GM12878 (cell line): ENCODE measurements around the gene FAM200B.

ENCODE experiments used
- NFYA ChIP-seq: IDR thresholded peaks from 2 replicates; pipeline ENCODE4 v1.6.1; 2011; ENCODE audit warnings: low read depth, mild to moderate bottlenecking, low read length, improper control_type of control experiment, borderline replicate concordance
- PML ChIP-seq: IDR thresholded peaks from 2 replicates; pipeline ENCODE4 v1.6.1; 2012; ENCODE audit warnings: low read length, inconsistent platforms
- TF ChIP-seq, protein P1 (sequence below), 3 experiments: IDR thresholded peaks in 2 of 3; conservative IDR thresholded peaks in 1 of 3; 2 replicates each; pipeline ENCODE4 v1.5.1; 2011; ENCODE audit warnings: low read depth in 3 of 3, low read length in 3 of 3, mild to moderate bottlenecking in 3 of 3, control low read depth in 2 of 3, moderate library complexity in 2 of 3, inconsistent platforms in 1 of 3, mixed read lengths in 1 of 3; ENCODE audit not compliant: control insufficient read depth in 2 of 3, insufficient read depth in 1 of 3; ENCODE audit errors: extremely low read depth in 1 of 3

DNA sequence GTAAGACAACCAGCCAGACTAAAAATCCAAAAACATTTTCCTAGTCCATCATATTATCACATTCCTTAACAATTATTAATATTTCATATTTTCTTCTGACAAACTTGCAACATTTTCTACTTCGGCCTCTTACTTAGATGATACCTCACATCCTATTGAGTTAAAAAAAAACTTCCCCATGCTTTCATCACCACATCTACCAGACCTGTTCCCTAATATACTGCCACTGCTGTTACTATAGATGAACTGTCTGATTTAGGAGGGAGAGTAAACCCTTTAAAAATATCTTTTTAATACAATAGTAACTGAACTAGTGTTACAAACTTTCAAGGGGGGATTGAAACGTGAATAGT is 1.5 kb downstream of the FAM200B start:
- TF ChIP-seq, protein P1, sequence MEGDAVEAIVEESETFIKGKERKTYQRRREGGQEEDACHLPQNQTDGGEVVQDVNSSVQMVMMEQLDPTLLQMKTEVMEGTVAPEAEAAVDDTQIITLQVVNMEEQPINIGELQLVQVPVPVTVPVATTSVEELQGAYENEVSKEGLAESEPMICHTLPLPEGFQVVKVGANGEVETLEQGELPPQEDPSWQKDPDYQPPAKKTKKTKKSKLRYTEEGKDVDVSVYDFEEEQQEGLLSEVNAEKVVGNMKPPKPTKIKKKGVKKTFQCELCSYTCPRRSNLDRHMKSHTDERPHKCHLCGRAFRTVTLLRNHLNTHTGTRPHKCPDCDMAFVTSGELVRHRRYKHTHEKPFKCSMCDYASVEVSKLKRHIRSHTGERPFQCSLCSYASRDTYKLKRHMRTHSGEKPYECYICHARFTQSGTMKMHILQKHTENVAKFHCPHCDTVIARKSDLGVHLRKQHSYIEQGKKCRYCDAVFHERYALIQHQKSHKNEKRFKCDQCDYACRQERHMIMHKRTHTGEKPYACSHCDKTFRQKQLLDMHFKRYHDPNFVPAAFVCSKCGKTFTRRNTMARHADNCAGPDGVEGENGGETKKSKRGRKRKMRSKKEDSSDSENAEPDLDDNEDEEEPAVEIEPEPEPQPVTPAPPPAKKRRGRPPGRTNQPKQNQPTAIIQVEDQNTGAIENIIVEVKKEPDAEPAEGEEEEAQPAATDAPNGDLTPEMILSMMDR (IDR thresholded peaks at IDR 0.05 in 2 of 3, conservative IDR thresholded peaks at IDR 0.05 in 1 of 3; ENCODE audit: control insufficient read depth in 2 of 3, extremely low read depth in 1 of 3, insufficient read depth in 1 of 3, low read depth in 3 of 3, low read length in 3 of 3) = no peak
- no peak for TF ChIP-seq NFYA
- TF ChIP-seq PML = no peak
